Amygdala (tissue), 56 donors: ENCODE results near the gene ARHGEF33.

ENCODE experiments used
- DNase-seq, 56 donors: peaks; one replicate each; lab custom pipeline; 2025; lab: John Stamatoyannopoulos, UW

The ARHGEF33 gene

DNA sequence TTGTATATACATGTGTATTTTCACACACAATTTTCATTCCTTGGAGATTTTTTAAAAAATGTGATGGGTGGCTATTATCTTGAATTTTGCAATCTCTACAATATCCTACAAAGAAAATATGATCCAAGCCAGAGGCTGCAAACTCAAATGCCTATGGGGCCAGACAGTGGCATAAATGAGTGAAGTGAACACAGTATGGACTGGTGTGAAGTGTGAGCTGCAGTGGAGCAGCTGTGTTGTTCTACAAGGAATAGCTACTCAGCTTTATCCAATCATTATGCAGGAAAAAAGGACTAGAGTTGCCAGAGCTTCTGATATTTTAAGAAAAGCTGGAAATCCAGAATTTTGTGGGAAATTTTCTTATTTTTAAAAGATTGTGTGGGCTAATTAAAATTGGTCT lies 62.1 kb downstream of the ARHGEF33 start:
- no peak for DNase-seq

DNA sequence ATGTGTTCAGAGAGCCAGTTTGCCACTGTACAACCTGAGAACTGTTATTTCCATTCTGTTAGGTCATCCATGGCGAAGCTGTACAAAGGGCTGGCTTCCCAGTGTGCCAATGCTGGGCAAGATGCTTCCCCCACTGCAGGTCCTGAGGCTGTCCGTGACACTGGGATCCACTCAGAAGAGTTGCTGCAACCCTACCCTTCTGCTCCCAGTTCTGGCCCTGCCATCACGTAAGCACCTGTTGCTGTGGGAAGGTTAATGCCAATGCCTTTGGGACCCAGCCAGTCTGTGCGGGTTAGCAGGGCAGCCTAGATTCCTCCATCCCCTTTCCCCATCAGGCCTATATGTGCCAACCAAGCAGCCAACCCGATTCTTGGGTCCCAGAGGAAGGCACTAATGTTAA lies 68.3 kb downstream of the ARHGEF33 start:
- DNase-seq, result no peak

DNA sequence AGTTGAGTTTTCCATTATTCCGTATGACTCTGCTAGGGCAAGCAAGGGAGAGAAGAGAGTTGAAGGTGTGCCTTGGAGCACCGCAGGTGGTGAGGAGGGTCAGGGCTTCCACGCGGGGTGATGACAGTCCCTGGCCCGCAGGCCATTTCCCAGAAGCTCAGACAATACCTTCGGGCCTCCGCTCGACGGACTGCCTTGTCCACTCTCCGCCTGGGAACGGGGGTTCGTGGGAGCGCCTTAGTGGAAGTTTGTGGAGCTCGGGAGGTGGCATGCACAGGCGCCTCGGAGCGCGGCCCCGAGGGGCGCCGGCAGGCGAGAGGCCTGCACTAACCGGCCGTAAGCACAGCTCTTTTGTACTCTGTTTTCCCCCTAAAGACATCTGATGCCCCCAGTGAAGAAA lies 69.8 kb downstream of the ARHGEF33 start:
- no peak for DNase-seq

DNA sequence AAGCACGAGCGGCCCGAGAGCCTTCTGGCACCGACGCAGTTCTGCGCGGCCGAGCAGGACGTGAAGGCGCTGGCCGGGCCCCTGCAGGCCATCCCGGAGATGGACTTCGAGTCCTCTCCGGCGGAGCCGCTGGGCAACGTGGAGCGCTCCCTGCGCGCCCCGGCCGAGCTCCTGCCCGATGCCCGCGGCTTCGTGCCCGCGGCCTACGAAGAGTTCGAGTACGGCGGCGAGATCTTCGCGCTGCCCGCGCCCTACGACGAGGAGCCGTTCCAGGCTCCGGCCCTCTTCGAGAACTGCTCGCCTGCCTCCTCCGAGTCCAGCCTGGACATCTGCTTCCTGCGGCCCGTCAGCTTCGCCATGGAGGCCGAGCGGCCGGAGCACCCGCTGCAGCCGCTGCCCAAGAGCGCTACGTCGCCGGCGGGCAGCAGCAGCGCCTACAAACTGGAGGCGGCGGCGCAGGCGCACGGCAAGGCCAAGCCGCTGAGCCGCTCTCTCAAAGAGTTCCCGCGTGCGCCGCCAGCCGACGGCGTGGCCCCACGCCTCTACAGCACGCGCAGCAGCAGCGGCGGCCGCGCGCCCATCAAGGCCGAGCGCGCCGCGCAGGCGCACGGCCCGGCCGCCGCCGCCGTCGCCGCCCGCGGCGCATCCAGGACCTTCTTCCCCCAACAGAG lies 70.4 kb downstream of the ARHGEF33 start:
- peak in 29 of 56 donors; percentile 2 to 62 (median 34) for DNase-seq

DNA sequence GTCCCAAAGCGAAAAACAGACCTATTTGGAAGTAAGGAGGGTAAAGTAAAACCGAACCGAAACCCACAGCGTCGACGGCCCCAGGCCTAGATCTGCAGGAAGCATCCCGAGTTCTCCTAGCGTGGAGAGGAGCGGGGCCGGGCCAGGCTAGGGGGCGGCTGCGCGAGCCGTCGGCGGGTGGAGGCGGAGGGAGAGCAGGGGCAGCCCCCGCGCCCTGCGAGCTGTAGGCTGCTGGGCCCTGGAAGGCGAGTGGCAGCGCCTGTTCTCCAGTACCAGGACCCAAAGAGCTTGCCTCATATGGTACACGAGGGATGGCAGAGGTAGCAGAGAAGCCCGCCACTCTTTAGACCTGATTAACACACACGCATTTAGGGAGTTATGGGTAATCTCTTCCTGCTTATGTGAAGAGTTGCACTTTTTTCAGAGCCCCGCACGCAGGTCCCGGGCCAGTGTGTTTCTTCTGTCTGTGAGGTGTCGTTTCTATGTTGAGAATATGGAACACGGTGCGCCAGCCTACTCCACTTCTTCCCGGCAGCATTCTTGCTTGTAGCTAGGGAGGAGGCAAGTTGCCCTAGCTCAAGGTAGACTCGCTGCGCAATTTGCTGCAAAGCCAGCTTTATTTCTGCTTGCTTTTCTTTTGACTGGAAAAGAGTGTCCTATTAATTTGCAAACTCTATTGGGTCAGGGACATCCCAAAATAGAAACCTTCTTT lies 71.1 kb downstream of the ARHGEF33 start:
- DNase-seq, result peak in 1 of 56 donors; percentile 31

DNA sequence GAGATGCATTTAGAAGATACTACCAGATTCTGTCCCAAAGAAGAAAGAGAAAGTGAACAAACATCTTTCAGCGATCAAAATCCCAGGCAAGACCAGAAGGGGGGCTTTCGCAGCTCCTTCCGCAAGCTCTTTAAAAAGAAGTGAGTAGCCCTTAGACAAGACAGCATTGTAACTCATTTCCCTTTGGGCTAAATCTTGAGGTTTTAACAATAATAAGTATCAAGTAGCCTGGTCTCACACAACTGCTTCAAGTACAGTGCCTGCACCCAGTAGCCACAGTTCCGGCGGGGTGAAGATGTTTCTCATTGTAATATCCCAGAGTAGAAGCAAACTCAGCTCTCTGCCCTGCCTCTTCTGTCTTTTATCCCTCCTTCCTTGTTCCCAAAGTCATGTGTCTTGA lies 76.3 kb downstream of the ARHGEF33 start:
- no peak for DNase-seq

DNA sequence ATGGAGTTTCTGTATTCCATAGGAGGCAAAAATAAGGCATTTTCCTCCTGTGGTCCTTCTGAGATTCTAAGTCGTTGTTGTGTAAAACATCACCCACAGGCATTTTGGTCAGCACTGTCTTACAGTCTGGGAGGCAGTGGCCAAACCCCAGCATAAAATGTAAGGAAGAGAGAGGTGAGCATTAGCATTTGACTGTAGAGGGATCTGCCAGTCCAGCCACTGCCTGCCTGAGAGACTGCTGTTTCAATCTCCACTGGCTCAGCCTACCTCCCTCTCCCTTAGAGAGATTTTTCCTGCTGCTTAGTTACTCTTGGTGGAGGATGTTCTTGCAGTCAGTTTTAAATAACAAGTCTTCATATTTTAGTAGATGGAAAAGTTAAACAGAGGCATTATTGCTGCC lies 77.0 kb downstream of the ARHGEF33 start:
- DNase-seq, result no peak

GRCh38 chr2:38968021-38968420 lies 78.3 kb downstream of the ARHGEF33 start:
- no peak for DNase-seq

DNA sequence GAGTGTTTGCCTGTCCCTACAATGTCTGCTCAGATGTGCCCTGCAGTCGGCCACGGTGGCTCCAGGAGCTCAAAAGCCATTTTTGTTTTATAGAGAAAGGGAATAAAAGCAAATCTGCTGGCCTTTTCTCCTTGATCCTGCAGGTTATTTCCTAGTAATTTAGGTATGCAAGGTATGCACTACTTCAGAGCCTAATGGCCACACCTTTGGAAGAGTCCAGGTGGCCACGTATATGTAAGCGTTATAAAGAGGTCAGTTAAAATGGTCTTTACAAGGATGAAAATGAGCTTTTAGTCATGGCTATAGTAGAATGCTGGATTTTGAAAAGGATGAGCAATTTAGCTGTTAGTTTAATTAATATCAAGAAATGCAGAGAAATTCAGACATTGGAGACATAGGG lies 81.7 kb downstream of the ARHGEF33 start:
- DNase-seq, result no peak

GRCh38 chr2:38973266-38973665 lies 83.6 kb downstream of the ARHGEF33 start:
- DNase-seq, result no peak

GRCh38 chr2:38975042-38975441 lies 85.4 kb downstream of the ARHGEF33 start:
- no peak for DNase-seq

- no peak for DNase-seq
These were observed 87.4 kb downstream of the ARHGEF33 start for GRCh38 chr2:38977047-38977446.

GRCh38 chr2:38978296-38978903 lies 88.7 kb downstream of the ARHGEF33 start:
- DNase-seq, result peak in 2 of 56 donors; percentile 0 to 10

GRCh38 chr2:38978908-38979307 lies 89.2 kb downstream of the ARHGEF33 start:
- no peak for DNase-seq

GRCh38 chr2:38981003-38981669 lies 91.5 kb downstream of the ARHGEF33 start:
- DNase-seq, result no peak

DNA sequence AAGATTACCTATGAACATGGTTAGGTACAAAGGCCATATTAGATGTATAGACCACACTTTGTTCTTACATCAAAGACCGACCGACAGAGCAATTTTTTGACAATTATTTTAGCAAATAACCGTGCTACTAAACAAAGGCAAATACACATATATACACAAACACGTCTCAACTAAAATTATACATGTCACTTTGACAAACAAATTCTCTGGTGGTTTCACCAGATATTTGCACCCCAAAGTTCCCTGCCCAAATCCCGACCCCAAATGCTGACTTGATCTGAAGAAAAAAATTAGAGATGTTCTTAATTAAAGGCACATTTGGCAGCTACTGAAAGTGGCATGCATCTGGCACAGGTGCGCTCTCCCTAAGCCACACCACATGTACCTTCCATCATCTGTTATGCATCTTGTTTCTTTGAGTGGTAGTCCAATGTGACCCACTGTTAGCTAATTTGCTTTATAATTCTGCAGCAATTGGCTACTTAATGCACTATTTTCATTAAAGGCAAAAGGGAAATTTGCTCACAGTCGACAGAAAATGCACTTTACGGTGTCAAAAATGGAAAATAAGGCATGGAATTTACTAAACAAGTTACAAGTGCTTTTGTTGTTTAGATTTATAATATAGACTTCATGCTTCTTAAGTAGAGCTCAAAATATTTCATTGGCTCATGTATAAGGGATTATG lies 92.1 kb downstream of the ARHGEF33 start:
- DNase-seq, result no peak

DNA sequence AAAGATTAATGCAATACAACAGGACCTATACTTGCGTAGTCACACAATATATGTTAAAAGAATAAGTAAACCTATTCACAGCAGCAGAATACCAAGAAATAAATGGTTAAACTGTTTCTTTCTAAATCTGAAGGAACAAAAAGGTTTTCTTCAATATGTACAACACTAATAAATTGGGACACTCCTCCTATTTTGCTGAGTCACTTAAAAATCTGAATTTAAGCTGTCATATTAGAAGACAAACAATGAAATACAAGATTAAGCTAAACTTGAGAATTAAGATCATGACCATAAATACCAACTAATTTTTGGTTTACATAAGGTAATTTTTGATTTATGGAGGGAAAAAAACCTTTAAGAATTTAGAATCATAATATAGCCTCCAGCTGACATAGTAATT lies 92.8 kb downstream of the ARHGEF33 start:
- no peak for DNase-seq

GRCh38 chr2:38988716-38989115 lies 99.0 kb downstream of the ARHGEF33 start:
- no peak for DNase-seq

DNA sequence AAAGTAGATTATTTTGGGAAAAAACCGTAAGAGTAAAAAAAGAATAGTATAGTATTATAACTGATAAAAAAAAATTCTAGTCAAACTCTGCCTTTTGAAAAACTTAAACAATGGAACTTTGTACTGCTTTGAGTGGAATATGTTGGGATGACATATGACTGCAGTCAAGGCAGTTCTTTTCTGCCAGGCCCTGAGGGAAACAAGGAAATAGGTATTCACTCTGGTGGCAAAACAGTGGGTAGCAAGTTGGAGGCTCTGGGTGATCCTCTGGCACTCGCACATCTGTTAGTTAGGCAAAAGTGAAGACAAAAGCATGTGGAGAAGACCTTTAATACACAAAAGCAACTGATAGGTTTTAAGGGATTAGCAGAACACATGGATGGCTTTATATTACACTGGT lies 102.2 kb downstream of the ARHGEF33 start:
- no peak for DNase-seq

DNA sequence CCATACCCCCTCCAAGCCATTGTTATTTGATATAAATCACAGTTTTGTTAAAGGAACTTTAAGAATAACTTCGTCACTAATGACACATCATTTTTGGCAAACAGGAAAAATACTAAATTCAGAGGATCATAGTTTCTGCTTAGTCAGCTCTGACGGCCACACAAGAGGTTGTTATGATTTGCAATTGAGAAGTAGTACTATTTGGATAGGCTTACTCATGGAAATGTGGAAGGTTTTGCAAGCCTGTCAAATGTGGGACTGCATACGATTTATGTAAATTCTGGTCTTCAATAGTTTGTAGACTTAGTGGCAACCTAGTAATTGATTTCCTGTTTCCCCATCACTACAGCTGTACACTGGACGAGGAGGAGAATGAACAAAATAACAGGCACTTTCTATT lies 108.1 kb downstream of the ARHGEF33 start:
- no peak for DNase-seq

- no peak for DNase-seq
These were observed 110.9 kb downstream of the ARHGEF33 start for GRCh38 chr2:39000552-39000951.
